ENCODE data around the gene PTPRN2.

- TF ChIP-seq POLR2AphosphoS5 (IDR thresholded peaks at IDR 0.05), result no peak
- no peak for TF ChIP-seq CTCF (IDR thresholded peaks at IDR 0.05)
Observed at GRCh38 chr7:157903710-157904109, 683.9 kb downstream of the PTPRN2 start.

Data from sigmoid colon (tissue), 4 donors.